K562 (cell line): ENCODE data around the gene CBLL1. TPM values are rescaled to one million over a fixed set of nuclear protein-coding genes. Genes with fewer than 3 reads are reported as not detected.

ENCODE experiments used
- MGA ChIP-seq: fragments of 450-650 bp; IDR thresholded peaks from 2 replicates; pipeline ENCODE4 v1.6.1; 2016; ENCODE audit warnings: mild to moderate bottlenecking, moderate library complexity
- SAFB ChIP-seq: fragments of 200-400 bp; formaldehyde crosslinking; IDR thresholded peaks from 2 replicates; pipeline ENCODE4 v1.6.1; 2017; ENCODE audit warnings: low read depth, low read length, borderline replicate concordance
- SIRT6 ChIP-seq: IDR thresholded peaks from one replicate; pipeline ENCODE4 v1.6.1; 2012; ENCODE audit warnings: low read depth, mild to moderate bottlenecking, control low read depth, inconsistent platforms, low read length, moderate library complexity
- polyA plus RNA-seq, 8 experiments: library from polyadenylated mRNA; depleted of rRNA in 4 of 8; stranded (reverse) in 5 of 8; unstranded in 3 of 8; fragments of >200 nt; fragmentation: Nextera tagmentation in 2 of 8; fragmentation: Illumina TruSeq in 1 of 8; extraction: Ambion mirVana in 2 of 8; extraction: Trizol in 1 of 8; gene quantifications; 2 replicates each; pipeline versions ENCODE4 v1.2.1 to v1.2.3, GENCODE V29; 2011 to 2014; ENCODE audit warnings: inconsistent platforms in 1 of 8, missing spikeins in 1 of 8
- total RNA-seq, 7 experiments: library from RNA; depleted of rRNA in 6 of 7; stranded (reverse); fragments of >200 nt in 6 of 7; fragmentation: Illumina TruSeq in 2 of 7; extraction: Trizol in 2 of 7; gene quantifications; 2 replicates each; pipeline versions ENCODE4 v1.2.1 to v1.2.3, GENCODE V29; 2011 to 2021; ENCODE audit warnings: low replicate concordance in 1 of 7

CBLL1 gene
- total and polyA plus RNA-seq, 9 of the 15 experiments (the other 6 are each of a cell fraction or from before 2014, with no cell fraction given): 14.7 to 67.9 (median 35.4) TPM

- TF ChIP-seq MGA (no peak), SIRT6 (no peak), SAFB (no peak)
Observed at GRCh38 chr7:107783648-107784047, 39.7 kb downstream of the CBLL1 start (continued).
